HuH-7.5 (cell line): Measurements from ENCODE around the gene LRRC27.
A peak's percentile ranks its signal among the peaks of the same experiment; 100 is the strongest.

Experiments used
- DNase-seq: peaks from one replicate; pipeline ENCODE4 v3.0.0; 2011; ENCODE audit warnings: low spot score

LRRC27 gene

DNA sequence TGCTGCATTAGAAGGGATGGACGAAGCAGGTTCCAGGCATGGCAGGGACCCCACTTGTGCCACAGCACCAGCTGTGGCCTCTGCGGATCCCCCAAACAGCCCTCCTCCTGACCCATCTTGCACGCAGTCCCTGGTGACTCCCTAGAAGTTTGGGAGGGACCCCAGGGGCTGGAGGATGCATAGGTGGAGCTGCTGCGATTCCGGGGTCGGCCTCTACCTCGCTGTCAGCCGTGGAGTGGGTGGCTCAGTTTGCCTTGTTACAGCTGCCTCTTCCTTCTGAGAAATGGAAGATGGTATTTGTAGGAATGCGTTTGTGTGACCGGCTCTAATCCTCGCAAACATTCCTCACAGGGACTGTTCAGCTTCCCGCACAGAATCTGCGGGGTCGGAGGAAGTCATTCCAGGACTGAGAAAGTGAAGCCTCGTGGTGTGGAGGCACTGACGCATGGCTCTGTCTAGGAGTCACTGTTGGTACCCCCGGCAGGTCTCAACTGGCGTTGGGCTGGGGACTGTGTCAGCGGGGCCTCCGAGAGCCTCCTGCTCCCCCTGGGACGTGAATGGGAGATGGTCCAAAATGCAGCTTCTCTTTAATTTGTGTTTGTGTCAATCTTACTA, 82.5 kb downstream of the LRRC27 start:
- DNase-seq: no peak

DNA sequence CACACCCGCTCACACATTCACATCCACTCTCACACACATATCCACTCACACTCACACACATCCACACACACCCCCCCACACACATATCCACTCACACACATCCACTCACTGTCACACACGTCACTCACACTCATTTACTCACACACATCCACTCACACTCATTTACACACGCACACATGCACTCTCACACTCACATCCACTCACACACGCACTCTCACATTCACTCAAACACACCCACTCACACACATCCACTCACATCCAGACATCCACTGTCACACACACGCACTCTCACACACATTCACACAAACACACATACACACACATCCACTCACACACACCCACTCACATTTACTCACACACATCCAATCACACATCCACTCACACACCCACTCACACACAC, 83.3 kb downstream of the LRRC27 start:
- no peak for DNase-seq

DNA sequence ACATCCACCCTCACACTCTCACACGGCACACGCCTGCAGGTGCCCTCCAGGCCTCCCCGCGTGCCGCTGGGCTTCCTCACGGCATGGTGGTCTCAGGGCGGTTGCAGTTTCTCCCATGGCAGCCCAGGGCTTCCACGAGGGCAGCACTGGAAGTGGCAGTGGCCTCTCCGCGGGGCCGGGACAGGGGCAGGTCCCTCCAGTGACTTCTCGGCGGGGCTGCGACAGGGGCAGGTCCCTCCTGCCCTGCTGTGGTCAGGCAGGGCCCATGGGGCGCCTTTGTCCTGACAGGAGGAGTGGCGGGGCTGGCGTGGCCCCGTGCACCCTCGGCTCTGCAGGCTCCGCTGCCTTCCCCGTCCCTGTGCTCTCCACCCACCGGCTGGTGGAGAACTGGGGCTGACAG, 84.0 kb downstream of the LRRC27 start:
- no peak for DNase-seq

DNA sequence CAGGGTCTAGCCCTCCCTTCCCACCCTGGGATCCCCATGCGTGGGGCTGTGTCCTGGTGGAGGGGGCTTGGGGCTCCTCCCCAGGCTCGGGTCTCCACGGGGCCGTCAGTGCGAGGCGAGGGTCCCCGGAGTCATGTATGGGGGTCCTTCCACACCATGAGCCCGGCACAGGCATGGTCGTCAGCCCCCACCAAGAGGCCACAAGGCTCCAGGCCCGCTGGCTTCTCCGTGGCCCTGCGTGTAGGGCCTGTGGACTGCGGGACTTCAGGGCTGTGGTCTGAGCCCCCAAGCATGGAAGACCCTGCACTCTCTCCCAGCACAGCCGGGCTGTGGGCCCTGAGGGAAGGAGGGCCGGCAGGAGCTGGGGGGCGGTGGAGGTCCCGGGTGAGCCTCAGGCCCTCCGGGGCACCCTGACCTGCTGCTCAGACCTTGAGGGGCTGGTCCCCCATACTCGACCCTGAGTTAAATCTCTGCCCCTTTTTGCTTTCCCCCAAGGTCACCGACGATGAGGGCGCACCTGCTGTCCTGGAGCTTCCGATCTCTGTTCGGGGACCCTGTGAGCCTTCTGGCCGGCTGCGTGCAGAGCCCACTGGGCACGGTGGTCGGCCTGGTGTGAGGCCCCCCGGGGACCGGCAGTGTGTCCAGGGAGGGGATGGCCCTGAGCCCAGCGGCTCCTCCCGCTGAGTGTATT, 84.7 kb downstream of the LRRC27 start:
- DNase-seq: no peak

DNA sequence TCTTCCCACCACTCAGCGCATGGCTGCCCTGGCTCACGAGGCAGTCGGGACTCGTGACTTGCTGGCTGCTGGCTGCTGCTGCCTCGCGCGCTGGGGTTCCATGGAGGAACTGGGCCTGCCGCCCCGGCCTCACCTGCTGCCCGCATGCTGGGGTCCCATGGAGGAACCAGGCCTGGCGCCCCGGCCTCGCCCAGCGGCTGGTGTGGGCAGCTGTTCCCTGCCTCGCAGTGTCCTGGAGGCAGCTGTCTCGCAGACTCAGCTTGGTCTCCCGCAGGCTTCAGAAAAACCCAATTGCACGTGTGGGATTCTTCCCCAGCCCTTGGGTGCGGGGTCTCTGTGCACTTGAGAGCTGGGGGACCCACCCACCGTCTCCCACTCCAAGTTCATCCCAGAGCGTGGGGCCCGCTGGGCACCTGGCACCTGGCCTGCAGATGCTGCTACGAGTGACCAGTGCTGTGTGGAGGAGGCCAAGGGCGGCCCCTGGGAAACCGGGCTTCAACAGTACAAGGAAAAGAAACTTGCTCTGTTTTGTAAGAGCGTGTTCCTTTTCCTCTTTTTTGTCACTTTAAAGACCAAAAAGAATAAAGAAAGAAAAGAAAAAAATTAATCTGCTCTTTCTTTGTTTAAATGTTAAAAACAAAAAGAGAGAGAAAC, 85.4 kb downstream of the LRRC27 start:
- DNase-seq: no peak

DNA sequence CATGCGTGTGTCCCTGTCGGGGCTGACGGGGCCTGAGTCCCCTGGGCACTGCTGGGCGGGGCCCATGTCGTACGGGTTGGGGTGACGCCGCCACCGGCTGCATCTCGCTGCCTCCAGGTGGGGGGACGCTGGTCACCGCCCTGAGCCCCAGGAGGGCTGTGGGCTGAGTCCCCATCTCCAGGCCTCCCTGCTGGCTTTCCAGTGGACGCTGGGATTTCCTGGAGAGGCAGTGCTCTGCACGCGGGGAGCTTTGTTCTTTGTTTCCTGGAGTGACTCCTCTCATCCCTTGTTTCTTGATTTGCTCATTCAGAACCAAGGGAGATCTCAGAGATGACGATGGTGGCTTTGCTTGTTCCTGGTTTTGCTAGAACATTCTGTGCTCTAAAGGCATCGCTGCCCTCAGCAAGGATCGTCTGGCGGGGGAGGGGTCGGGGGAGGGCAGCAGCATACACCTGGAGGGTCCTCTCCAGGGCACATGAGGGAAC, 86.0 kb downstream of the LRRC27 start:
- DNase-seq: no peak

DNA sequence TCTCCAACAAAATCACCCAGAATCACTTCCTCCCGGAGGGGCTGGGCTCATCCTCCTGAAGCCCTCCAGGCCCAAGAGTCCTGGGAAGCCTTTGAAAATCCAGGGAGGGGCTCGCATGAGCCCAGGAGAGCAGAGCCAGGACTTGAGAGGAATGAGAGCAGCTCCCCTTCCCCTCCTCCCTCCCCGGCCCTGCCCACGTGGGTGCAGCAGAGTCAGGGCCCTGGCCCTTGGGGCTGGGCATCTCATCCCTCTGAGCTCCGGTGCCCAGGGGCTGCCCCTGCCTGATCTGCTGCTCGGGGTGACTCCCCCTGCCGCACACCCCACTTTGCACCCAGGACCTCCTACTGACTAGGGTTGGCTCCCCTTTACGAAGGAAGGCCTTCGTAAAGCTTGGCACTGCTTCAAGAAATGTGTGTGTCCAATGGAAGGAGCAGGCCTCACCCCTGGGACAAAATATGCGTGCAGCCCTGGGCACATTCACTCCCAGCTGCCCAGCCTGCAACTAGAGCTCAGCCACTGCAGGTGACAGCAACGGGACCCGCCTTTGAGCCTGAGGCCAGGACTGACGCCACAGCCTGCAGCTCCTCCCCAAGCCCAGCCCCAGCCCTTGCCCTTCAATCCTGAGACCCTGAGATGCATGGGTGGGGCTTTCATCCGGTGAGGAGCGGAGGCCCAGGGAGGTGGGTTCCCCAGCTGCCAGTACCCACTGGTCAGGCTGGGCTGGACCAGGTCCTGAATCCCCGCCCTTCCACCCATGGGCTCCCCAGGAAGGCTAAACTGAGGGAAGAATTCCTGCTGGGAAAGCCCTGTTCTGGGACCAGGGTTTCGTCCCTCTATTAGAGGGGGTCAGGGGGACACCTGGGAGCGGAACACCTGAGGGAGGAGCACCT, 86.8 kb downstream of the LRRC27 start:
- peak; percentile 55 for DNase-seq

DNA sequence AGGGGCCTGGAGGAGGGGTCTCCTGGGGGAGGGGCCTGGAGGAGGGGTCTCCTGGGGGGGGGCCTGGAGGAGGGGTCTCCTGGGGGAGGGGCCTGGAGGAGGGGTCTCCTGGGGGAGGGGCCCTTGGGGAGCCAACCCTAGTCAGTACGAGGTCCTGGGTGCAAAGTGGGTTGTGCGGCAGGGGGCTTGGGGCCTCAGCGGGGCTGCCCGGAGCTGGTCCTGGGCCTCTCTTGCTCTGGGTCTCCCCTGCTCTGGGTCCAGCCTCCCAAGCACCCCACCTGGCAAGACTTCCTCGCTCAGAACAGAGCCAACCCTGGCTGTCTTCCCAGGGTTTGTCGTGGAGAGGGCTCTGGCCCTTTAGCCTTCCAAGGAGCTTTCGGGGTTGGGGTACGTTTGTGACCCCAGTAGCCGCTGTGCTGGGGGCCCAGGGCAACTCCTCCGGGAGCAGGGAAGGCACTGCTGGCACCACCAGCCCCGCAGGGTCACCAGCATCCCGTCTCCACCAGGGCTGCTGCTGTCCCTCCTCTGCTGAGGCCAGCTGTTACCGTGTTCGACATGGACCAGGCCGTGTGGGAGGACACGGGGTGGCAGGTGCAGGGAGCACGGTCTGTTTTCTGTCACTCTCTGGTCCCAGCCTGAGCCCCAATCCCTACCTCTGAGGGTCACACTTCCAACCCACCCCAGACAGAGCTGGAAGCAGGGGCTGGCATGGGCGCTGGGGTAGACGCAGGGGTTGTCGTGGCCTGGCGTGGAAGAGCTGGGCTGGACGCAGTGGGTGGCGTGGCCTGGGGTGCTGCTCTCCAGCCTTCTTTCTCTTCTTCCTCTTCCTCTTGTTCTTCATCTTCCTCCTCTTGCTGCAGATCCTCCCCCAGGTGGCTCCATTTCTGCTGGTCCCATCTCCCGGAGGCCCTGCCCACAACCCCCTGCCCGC, 87.8 kb downstream of the LRRC27 start:
- DNase-seq: no peak

DNA sequence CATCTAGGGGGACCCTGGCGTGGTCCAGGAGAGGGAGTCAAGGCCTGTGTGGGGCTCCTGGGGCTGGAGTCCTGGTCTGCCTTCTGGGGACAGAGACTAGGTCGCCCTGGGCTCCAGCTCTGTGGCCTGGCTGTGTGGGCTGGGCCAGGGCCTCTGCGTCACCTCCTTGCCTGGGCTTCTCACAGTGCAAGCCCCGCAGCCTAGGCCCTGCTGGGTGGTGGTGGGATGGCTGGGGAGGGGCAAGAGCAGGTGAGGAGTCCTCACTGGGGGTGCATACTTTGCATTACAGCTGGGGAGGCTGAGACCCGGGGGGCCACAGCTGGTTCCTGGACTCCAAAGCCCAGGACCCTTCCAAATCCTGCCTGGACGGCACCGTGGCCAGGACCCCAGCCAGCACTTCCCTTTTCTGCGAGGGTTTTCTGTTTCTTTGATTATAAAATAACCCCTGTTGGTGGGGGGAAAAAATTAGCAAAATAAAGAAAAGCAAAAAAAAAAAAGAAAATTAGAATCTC, 88.5 kb downstream of the LRRC27 start:
- DNase-seq: no peak

DNA sequence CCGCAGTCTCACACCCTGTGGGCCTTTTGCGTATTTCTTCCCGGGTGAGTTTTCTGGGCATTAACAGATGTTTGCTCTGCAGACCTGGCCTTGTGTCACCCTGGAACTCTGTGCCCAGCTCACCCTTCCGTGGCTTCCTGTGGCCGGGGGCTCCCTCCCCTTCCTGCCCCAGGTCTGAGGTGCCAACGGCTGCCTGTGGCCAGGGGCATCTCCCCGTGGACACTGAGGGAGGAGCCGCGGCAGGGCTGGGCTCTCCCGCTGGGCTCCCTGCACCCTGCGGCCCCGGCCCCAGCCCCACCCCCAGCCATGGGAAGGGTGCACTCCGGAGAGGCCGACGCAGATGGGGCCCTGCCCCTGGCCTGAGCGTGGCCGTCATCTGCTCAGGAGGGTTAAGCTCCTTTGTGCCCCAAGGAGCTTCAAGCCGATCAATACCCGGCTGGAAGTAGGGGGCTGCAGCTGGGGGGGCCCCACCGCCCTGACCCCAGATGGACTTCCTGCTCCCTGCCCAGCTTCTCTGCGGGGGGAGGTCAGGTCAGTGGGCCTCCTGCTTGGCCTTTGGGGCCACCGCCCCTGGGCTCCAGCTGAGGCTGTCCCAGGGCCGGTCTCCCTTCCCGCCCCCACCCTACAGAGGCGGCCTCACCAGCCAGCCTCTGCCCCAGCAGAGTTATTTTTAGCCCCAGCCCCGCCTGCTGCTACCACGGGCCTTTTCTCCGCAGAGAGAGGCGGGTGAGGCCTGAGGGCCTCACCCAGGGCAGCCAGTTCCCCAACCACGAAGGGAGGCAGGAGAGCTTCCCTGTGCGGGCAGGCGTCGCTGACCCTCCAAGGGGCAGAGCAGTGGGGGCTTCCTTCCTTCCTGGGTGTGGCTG, 89.2 kb downstream of the LRRC27 start:
- DNase-seq: peak; percentile 90

DNA sequence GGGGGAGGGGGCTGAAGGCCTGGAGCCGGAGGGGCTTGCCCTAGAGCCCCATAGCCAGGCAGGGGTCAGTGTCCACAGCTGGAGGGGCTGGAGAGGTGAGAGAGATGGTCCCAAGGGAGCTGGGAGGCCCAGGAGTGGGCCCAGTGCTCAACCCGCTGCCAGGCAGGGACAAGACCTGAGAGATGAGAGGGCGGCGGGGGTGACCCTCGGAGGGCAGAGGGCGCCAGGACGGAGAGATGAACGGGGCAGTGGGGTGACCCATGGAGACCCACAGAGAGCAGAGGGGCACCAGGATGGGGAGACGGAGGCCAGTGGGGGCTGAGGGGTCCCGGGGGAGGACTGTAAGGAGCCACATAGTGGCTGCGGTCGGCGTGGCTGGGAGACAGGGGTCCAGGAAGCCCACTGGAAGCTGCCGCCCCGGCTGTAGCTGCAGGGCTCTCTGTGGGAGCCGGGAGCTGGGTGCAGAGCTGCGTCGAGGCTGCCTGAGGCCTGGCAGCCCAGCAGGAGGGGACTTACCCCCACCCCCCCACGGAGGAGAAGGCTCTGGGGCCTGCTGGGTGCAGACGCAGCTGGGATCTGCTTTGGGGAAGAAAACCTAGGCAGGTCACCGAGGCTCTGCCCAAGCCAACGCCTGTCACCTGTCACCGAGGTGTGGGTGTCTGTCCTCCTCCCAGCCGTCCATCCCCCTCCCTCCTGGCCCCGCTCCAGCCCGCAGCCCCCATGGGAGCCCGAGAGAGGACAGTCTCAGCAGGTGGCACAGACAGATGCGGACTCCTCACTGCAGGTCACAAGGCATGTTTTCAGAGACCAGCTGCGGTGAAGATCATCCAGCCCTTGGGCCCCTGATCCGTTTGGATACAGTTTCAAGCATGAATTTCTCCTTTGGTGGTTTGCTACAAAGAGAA, 90.1 kb downstream of the LRRC27 start:
- DNase-seq: no peak

DNA sequence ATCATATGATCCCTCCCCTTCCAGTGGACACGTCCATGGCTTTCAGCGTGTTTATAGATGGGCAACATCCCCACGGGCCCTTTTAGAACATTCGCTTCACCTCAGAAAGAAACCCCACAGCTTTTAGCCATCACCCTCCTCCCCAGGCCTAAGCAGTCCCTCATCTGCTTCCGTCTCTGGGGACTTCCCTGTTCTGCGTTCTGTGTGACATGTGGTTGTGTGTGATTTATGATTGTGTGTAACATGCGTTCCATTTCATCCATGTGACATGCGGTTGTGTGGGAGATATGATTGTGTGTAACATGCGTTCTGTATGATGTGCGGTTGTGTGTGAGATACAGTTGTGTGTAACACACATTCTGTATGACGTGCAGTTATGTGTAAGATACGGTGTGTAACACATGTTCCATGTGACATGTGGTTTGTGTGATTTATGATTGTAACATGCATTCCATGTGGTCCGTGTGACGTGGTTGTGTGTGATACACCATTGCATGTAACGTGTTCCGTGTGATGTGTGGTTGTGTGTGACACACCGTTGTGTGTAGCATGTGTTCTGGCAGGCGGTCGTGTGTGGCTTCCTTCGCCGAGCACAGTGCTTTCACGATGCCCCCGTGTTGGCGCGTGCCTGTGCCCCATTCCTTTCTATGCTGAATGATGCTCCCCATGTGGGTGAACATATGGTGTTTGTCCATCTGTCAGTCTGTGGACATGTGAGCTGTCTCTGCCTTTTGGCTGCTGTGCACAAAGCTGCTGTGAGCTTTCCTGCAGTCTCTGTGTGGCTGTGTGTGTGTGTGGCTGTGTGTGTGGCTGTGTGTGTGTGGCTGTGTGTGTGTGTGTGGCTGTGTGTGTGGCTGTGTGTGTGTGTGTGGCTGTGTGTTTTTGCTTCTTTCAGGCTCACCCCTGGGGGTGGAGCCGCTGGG, 91.2 kb downstream of the LRRC27 start:
- no peak for DNase-seq

DNA sequence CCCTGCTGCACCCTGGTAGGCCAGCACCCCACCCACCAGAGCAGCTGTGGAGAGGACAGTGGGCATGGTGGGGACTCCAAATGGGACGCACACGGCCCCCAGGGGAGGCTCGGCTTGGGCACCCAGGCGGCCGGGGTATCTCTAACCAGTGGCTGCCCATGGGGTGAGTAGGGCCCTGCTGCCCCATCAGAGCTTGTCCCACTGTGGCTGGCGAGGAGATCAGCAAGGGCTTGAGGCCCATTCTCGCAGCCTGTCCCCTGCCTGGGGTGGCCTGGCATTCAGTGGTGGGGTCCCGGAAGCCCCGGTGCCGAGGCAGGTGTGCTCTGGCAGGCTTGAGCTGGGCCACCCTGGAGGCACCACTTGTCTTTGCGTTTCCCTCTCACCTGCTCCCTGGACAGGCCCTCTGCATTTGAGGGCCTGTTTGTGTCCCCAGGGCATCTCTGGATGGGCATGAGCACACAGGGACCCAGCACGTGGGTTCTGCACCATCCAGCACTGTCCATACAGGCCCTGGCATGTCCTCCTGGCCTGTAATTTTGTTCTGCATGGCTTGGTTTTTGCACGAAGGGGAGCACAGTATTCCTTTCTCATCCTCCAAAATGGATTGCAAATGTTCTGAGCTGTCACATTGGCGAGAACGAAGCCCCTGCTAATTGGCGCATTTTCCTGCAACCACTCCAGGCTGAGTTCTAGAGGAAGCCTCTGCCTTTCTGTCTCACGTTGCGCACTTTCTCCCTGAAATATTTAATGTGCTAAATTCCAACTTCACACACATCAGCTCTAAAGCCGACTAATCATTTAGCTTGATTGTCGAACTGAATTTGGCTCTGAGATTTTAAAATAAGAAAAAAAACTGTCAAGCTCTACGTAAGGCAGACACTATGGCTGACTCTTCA, 92.2 kb downstream of the LRRC27 start:
- DNase-seq: no peak

DNA sequence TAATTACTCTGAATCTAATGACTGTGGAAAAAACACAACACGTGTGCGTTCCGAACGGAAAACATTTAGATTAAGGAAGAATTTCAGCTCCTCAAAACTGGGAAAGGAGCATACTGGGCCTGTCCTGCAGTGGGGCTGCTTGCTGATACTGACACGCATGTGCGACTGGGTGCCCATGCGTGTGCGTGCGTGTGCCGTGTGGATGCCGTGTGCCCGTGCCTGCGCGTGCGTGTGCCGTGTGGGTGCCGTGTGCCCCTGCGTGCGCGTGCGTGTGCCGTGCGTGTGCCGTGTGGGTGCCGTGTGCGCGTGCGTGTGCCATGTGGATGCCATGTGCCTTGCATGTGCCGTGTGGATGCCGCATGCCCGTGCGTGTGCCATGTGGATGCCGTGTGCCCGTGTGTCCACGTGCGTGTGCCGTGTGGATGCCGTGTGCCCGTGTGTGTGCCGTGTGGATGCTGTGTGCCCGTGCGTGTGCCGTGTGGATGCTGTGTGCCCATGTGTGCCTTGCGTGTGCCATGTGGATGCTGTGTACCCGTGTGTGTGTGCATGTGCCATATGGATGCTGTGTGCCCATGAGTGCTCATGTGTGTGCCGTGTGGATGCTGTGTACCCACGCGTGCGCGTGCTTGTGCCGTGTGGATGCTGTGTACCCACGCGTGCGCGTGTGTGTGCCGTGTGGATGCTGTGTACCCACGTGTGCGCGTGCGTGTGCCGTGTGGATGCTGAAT, 93.2 kb downstream of the LRRC27 start:
- no peak for DNase-seq

DNA sequence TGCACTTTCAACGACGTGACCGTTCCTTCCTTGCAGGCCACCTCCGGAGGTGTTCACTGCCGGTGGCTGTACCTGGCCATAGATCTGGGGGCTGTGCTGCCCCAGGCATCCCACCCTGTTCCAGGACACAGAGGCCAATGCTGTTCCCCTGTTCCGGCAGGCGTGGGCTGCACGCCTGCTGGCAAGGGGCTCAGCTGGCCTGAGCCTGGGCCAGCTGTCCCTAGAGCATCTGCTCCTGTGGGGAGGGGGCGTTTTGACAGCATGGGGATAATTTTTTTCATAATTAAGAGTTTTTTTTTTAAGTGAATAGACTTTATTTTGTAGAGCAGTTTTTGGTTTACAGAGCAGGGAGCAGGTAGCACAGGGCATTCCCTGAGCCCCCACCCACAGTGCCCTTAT, 93.8 kb downstream of the LRRC27 start:
- no peak for DNase-seq
